B cell (primary cell): ENCODE data around the gene DOK7. TPM values are rescaled to one million over a fixed set of nuclear protein-coding genes. Genes with fewer than 3 reads are reported as not detected.

Experiments used
- ATAC-seq: fragments of 200-7000 bp; cut with Tn5 transposase; one replicate; pipeline ENCODE4 v1.10.0; 2021; ENCODE audit warnings: low read depth, mild to moderate bottlenecking, moderate number of reproducible peaks, moderate library complexity
- CTCF ChIA-PET: fragments of 350-600 bp; sonication (Branson Sonifier 250); formaldehyde crosslinking; loops from one replicate; lab custom pipeline; 2021; ENCODE audit warnings: antibody characterized with exemption, inconsistent platforms; lab: Charles Lee
- POLR2A ChIA-PET: fragments of 350-600 bp; sonication (Branson Sonifier 250); formaldehyde crosslinking; loops from one replicate; lab custom pipeline; 2021; ENCODE audit warnings: antibody characterized with exemption; lab: Charles Lee
- DNase-seq: peaks from one replicate; pipeline ENCODE4 v3.0.0; 2013
- H2AFZ ChIP-seq: 2 replicates; pipeline ENCODE4 v1.6.1; 2012; ENCODE audit warnings: mild to moderate bottlenecking, low read depth, low read length; ENCODE audit not compliant: insufficient read depth, poor library complexity, severe bottlenecking
- H3K27ac ChIP-seq, 2 donors: 1 replicate in 1 of 2; 2 replicates in 1 of 2; pipeline ENCODE4 v1.5.1; 2012 to 2013; ENCODE audit warnings: low read length in 2 of 2, mild to moderate bottlenecking in 2 of 2, moderate library complexity in 1 of 2
- H3K27me3 ChIP-seq, 4 experiments: fragments of 200-600 bp in 1 of 4; sonication (generic) in 1 of 4; replicated peaks in 1 of 4; 1 replicate in 2 of 4; 2 replicates in 2 of 4; pipeline versions ENCODE4 v1.6.1 to v1.7.0; 2013 to 2016; ENCODE audit warnings: low read length in 3 of 4, mild to moderate bottlenecking in 2 of 4, mixed read lengths in 1 of 4, moderate library complexity in 1 of 4; ENCODE audit not compliant: insufficient read depth in 4 of 4, control insufficient read depth in 3 of 4; ENCODE audit errors: control extremely low read depth in 1 of 4
- H3K36me3 ChIP-seq, 2 experiments: replicated peaks in 1 of 2; 1 replicate in 1 of 2; 2 replicates in 1 of 2; pipeline versions ENCODE4 v1.6.1 to v1.7.1; 2013; ENCODE audit warnings: low read length in 1 of 2; ENCODE audit not compliant: insufficient read depth in 2 of 2, control insufficient read depth in 1 of 2; ENCODE audit errors: control extremely low read depth in 1 of 2, extremely low read depth in 1 of 2
- H3K4me1 ChIP-seq, 2 donors: fragments of 200-600 bp in 1 of 2; sonication (generic) in 1 of 2; 1 replicate in 1 of 2; 2 replicates in 1 of 2; pipeline versions ENCODE4 v1.5.1 to v1.6.1; 2013 to 2017; ENCODE audit warnings: low read length in 2 of 2; ENCODE audit not compliant: control insufficient read depth in 2 of 2, insufficient read depth in 2 of 2
- H3K4me2 ChIP-seq: replicated peaks from 2 replicates; pipeline ENCODE3; 2012; ENCODE audit warnings: mild to moderate bottlenecking, low read depth, low read length; ENCODE audit not compliant: poor library complexity, severe bottlenecking
- H3K4me3 ChIP-seq, 5 experiments: fragments of 200-600 bp in 1 of 5; sonication (generic) in 1 of 5; 1 replicate in 3 of 5; 2 replicates in 2 of 5; pipeline versions ENCODE4 v1.5.1 to v1.7.0; 2011 to 2016; ENCODE audit warnings: low read length in 4 of 5, mild to moderate bottlenecking in 4 of 5, low read depth in 2 of 5, control low read depth in 1 of 5, moderate library complexity in 1 of 5; ENCODE audit not compliant: insufficient read depth in 1 of 5; ENCODE audit errors: control extremely low read depth in 1 of 5, extremely low read depth in 1 of 5
- H3K79me2 ChIP-seq: fragments of 200-600 bp; sonication (generic); one replicate; pipeline ENCODE4 v1.6.0; 2016; ENCODE audit warnings: low read length; ENCODE audit not compliant: control insufficient read depth, insufficient read depth
- H3K9ac ChIP-seq: fragments of 200-600 bp; sonication (generic); 2 replicates; pipeline ENCODE4 v1.6.1; 2017; ENCODE audit warnings: mild to moderate bottlenecking, low read length, moderate library complexity
- H3K9me3 ChIP-seq, 3 donors: one replicate each; pipeline versions ENCODE4 v1.6.1 to v1.7.1; 2013; ENCODE audit warnings: low read length in 2 of 3; ENCODE audit not compliant: control insufficient read depth in 2 of 3, insufficient read depth in 1 of 3; ENCODE audit errors: control extremely low read depth in 1 of 3
- H4K20me1 ChIP-seq: 2 replicates; pipeline ENCODE4 v1.6.0; 2012; ENCODE audit warnings: mild to moderate bottlenecking, low read length; ENCODE audit not compliant: insufficient read depth, control insufficient read depth, poor library complexity, severe bottlenecking
- H3K27ac Mint-ChIP-seq: one replicate; pipeline ENCODE4 v1.8.0; 2021; ENCODE audit warnings: mixed read lengths
- H3K27me3 Mint-ChIP-seq: one replicate; pipeline ENCODE4 v1.8.0; 2021; ENCODE audit warnings: mixed read lengths
- H3K4me1 Mint-ChIP-seq: one replicate; pipeline ENCODE4 v1.8.0; 2021; ENCODE audit warnings: mixed read lengths
- H3K4me3 Mint-ChIP-seq: one replicate; pipeline ENCODE4 v1.8.0; 2021; ENCODE audit warnings: mixed read lengths
- H3K9me3 Mint-ChIP-seq: one replicate; pipeline ENCODE4 v1.8.0; 2022; ENCODE audit warnings: mixed read lengths; ENCODE audit not compliant: insufficient read depth
- CTCF ChIP-seq: fragments of 200-600 bp; IDR thresholded peaks from one replicate; pipeline ENCODE4 v1.8.0; 2022; ENCODE audit warnings: antibody characterized with exemption, mild to moderate bottlenecking
- EZH2 ChIP-seq: IDR thresholded peaks from 2 replicates; pipeline ENCODE4 v1.6.1; 2012; ENCODE audit warnings: borderline replicate concordance, low read depth, mild to moderate bottlenecking, moderate library complexity, low read length; ENCODE audit not compliant: insufficient read depth, poor library complexity, severe bottlenecking
- whole genome bisulfite sequencing: methylation state at CpG from one replicate; pipeline ENCODE4 v1.1.5; 2013; ENCODE audit warnings: missing lambda C conversion rate; ENCODE audit not compliant: insufficient coverage; 5-methylcytosine and 5-hydroxymethylcytosine counted together
- intact Hi-C: fragments of 100-400 bp; cut with micrococcal nuclease; formaldehyde crosslinking; loops from one replicate; pipeline ENCODE4 v1.10.0; 2022
- polyA plus RNA-seq: library from polyadenylated mRNA; depleted of rRNA; stranded (reverse); fragments of >200 nt; gene quantifications from 2 replicates; pipeline ENCODE4 v1.2.3, GENCODE V29; 2012
- total RNA-seq, 2 donors: library from RNA; stranded (reverse); fragments of 120-200 nt in 1 of 2; gene quantifications; 1 replicate in 1 of 2; 2 replicates in 1 of 2; pipeline versions ENCODE4 v1.2.3 to v1.2.4, GENCODE V29; 2013 to 2022

The DOK7 gene
- total and polyA plus RNA-seq, 2 donors (not counting 1 experiment from before 2014, with no cell fraction given), result 24.1 to 24.8 TPM

GRCh38 chr4:3516061-3516835 lies 53.1 kb downstream of the DOK7 start:
- H3K27ac Mint-ChIP-seq, result no peak overlapping the region

More at GRCh38 chr4:3516061-3516835, 53.1 kb downstream of the DOK7 start:
- no peaks in the 10 kb centered on the region for H3K27me3 Mint-ChIP-seq
- H3K9ac ChIP-seq, result no peak overlapping the region
- H3K4me3 Mint-ChIP-seq, result no peak overlapping the region
- POLR2A ChIA-PET, result no interaction called here
- H3K4me3 ChIP-seq, result no peak overlapping the region
- no peaks in the 10 kb centered on the region for H3K4me1 Mint-ChIP-seq
- DNase-seq (no peak), ATAC-seq (no peak)
- H3K9me3 Mint-ChIP-seq, result no peaks in the 10 kb centered on the region
- intact Hi-C loops, result no loop called here
- CTCF ChIA-PET, result interaction anchor here (4.1 kb wide), 1 partner anchor 36 kb away, joined by 17 read pairs; no protein-coding TSS in a partner anchor
- peaks cover 35% of the 10 kb centered on the region for H4K20me1 ChIP-seq
- no peak overlapping the region for H2AFZ ChIP-seq
- TF ChIP-seq CTCF (no peak), EZH2 (no peak)
- H3K36me3 ChIP-seq, result peaks cover 0 to 88% of the 10 kb centered on the region in 2 experiments
- 97% methylated on average over 32 of the region's 32 CpGs for WGBS
- H3K79me2 ChIP-seq, result peaks cover 11% of the 10 kb centered on the region
- no peaks in the 10 kb centered on the region for H3K27me3 ChIP-seq
- peaks cover 0 to 5% (median 0%) of the 10 kb centered on the region in 3 donors for H3K9me3 ChIP-seq
- no peak overlapping the region for H3K4me2 ChIP-seq
- no peaks in the 10 kb centered on the region for H3K4me1 ChIP-seq
- H3K27ac ChIP-seq, result no peak overlapping the region
